ENCODE results near the gene FGD2. TPM values are rescaled to one million over a fixed set of nuclear protein-coding genes. Genes with fewer than 3 reads are reported as not detected.

Gene FGD2
- total and polyA plus RNA-seq, 2 of the 4 experiments (the other 2 are of a cell fraction): 0.07 TPM; not detected in 1

DNA sequence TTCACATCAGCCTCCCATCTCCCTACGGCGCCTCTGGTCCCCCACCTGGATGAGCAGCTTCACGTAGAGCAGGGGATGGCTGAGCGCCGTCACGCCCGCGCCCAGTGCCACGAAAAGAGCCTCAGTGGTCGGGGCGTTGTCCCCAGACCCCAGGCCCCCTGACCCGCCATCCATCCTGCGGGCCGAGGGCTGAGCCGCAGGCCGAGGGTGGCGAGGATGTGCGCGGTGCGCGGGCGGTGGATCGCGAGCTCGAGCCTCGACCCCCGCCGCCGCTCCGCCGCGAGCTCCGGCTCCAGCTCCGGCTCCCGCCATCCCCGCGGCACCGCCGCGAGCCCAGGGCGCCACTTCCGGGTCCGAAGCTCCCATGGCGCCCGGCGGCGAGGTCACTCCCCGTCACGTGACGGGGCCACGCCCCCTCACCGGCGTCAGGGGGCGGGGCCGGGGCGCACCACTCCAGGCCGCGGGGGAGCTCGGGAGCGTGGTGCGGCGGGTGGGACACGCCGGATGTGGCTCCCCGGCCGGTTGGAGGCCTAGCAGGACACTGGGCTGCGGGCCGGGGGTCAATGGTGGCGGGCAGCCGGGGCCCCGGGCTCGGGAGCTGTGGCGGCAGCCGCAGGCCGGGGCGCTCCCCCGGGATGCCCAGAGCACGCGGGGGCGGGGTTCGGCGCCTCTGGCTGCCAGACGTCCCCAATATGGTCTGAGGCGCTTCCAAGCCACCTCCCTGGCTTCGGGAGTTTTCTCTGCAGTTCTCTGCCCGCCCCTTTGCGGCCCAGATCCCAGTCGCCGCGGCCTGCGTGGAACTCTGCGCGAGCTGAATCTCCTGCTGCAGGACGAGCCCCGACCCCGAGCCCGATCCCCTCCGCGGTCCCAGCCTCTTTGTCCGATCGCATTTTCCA is 19.4 kb upstream of the FGD2 start, which contains the start of gene MTCH1:
Gene MTCH1, minus strand, starts transcription at position 389 of the 896 bp plus-strand sequence. Its CDS starts 23 bp downstream, at position 366.
- Histone ChIP-seq H2BK120ac (ENCODE audit: low read depth, low read length) (peak within 1 kb of the TSS; percentile 78), H3K14ac (replicated peaks; ENCODE audit: low read depth, low read length) (peak within 1 kb of the TSS; percentile 99), H3K4me1 (ENCODE audit: control insufficient read depth, insufficient read depth, low read length) (peaks cover 15% of the 10 kb centered on the region), H3K18ac (ENCODE audit: low read depth, low read length) (peak within 1 kb of the TSS; percentile 73), H4K5ac (ENCODE audit: low read depth, low read length) (peak within 1 kb of the TSS; percentile 81), H2BK20ac (ENCODE audit: low read depth, low read length) (no peak within 1 kb of the TSS; the same call in 1 of the 2 replicates), H4K8ac (ENCODE audit: low read depth in 2 of 2, low read length in 2 of 2) (peak within 1 kb of the TSS; percentile 96), H3K79me1 (ENCODE audit: low read depth in 1 of 2, low read length in 2 of 2) (peaks cover 9 to 49% of the 10 kb centered on the region in 2 experiments; a peak in 3 of 4 replicates), H3K9me1 (ENCODE audit: insufficient read depth, low read length) (peaks cover 23% of the 10 kb centered on the region), H3K9me3 (ENCODE audit: control insufficient read depth, insufficient read depth, low read length) (no peaks in the 10 kb centered on the region), H2BK15ac (ENCODE audit: low read depth, low read length) (peak within 1 kb of the TSS; percentile 68; the same call in 2 of the 3 replicates), H3K27me3 (ENCODE audit: control insufficient read depth, insufficient read depth, low read length) (peaks cover 4% of the 10 kb centered on the region; the same call in 1 of the 2 replicates), H3K4me3 (ENCODE audit: insufficient read depth, low read depth, low read length) (peak within 1 kb of the TSS; percentile 97), H4K91ac (ENCODE audit: insufficient read depth, low read depth, low read length) (peak within 1 kb of the TSS; percentile 96), H3K36me3 (ENCODE audit: control insufficient read depth, insufficient read depth, low read length) (peaks cover 7% of the 10 kb centered on the region; the same call in 1 of the 2 replicates), H2AFZ (replicated peaks; ENCODE audit: low read length, poor library complexity) (peak within 1 kb of the TSS; percentile 94), H2BK5ac (ENCODE audit: low read depth, low read length, poor library complexity, severe bottlenecking) (peak within 1 kb of the TSS; percentile 96), H3K9ac (ENCODE audit: low read depth, low read length) (peak within 1 kb of the TSS; percentile 100), H4K20me1 (ENCODE audit: insufficient read depth, low read length) (peaks cover 43% of the 10 kb centered on the region), H3K27ac (ENCODE audit: insufficient read depth, low read length) (peak within 1 kb of the TSS; percentile 98), H3K56ac (ENCODE audit: extremely low read depth, insufficient read depth, low read length) (peak within 1 kb of the TSS; percentile 91), H3K4ac (ENCODE audit: low read depth, low read length) (peak within 1 kb of the TSS; percentile 99), H3K23ac (ENCODE audit: low read depth, low read length) (peak within 1 kb of the TSS; percentile 97), H2AK9ac (replicated peaks; ENCODE audit: low read depth, low read length, poor library complexity) (peak within 1 kb of the TSS; percentile 100), H3K4me2 (ENCODE audit: low read depth, low read length) (peak within 1 kb of the TSS; percentile 99), H2AK5ac (ENCODE audit: low read depth, low read length) (peak within 1 kb of the TSS; percentile 99)
- BruUV-seq (replicated peaks): no TSS peak
- DNase-seq (peak; percentile 86), ATAC-seq (ENCODE audit: low read depth) (peak; percentile 88)
- POLR2A ChIA-PET (ENCODE audit: unreplicated experiment): interaction anchor here (0.5 to 1.1 kb wide), 3 partner anchors 49 to 303 kb away, joined by 4 to 7 read pairs (median 4); no protein-coding TSS in a partner anchor
- CTCF ChIA-PET: interaction anchor here (1.0 kb wide), 1 partner anchor 32 kb away, joined by 3 read pairs; the partner anchor contains the start of gene PI16
- intact Hi-C loops (cut with micrococcal nuclease): no loop called here
- dilution Hi-C loops (cut with HindIII; ENCODE audit: low sequenced_read_pairs, unreplicated experiment): no loop called here
- in situ Hi-C loops (cut with MboI; ENCODE audit: low sequenced_read_pairs): loop anchor here (10.0 kb wide), 1 partner anchor 101 kb away; the partner anchor contains the start of gene C6orf89
- TF ChIP-seq, protein P1, sequence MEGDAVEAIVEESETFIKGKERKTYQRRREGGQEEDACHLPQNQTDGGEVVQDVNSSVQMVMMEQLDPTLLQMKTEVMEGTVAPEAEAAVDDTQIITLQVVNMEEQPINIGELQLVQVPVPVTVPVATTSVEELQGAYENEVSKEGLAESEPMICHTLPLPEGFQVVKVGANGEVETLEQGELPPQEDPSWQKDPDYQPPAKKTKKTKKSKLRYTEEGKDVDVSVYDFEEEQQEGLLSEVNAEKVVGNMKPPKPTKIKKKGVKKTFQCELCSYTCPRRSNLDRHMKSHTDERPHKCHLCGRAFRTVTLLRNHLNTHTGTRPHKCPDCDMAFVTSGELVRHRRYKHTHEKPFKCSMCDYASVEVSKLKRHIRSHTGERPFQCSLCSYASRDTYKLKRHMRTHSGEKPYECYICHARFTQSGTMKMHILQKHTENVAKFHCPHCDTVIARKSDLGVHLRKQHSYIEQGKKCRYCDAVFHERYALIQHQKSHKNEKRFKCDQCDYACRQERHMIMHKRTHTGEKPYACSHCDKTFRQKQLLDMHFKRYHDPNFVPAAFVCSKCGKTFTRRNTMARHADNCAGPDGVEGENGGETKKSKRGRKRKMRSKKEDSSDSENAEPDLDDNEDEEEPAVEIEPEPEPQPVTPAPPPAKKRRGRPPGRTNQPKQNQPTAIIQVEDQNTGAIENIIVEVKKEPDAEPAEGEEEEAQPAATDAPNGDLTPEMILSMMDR (conservative IDR thresholded peaks at IDR 0.05; ENCODE audit: low read depth, low read length): no peak
- TF ChIP-seq MAZ (IDR thresholded peaks at IDR 0.05; ENCODE audit: borderline replicate concordance, low read depth, low read length): peak; percentile 68
- TF ChIP-seq RFX5 (IDR thresholded peaks at IDR 0.05; ENCODE audit: low read depth, low read length): no peak
- peak; percentile 62; the same call in 1 of the 2 replicates for TF ChIP-seq MXI1 (IDR thresholded peaks at IDR 0.05; ENCODE audit: borderline replicate concordance, low read depth, low read length)
- TF ChIP-seq POLR2A (IDR thresholded peaks at IDR 0.05; ENCODE audit: low read depth, low read length): peak; percentile 97
- TF ChIP-seq FOS (IDR thresholded peaks at IDR 0.05; ENCODE audit: low read depth, low read length): peak; percentile 32; the same call in 1 of the 2 replicates
- peak; percentile 97 for TF ChIP-seq BHLHE40 (IDR thresholded peaks at IDR 0.05; ENCODE audit: low read depth, low read length)
- no peak for TF ChIP-seq NFE2L2 (IDR thresholded peaks at IDR 0.05; ENCODE audit: low read depth, low read length)
- TF ChIP-seq MAFK (IDR thresholded peaks at IDR 0.05; ENCODE audit: low read depth, low read length): no peak
- TF ChIP-seq RCOR1 (IDR thresholded peaks at IDR 0.05; ENCODE audit: insufficient replicate concordance, low read length): no peak
- TF ChIP-seq, protein P2, sequence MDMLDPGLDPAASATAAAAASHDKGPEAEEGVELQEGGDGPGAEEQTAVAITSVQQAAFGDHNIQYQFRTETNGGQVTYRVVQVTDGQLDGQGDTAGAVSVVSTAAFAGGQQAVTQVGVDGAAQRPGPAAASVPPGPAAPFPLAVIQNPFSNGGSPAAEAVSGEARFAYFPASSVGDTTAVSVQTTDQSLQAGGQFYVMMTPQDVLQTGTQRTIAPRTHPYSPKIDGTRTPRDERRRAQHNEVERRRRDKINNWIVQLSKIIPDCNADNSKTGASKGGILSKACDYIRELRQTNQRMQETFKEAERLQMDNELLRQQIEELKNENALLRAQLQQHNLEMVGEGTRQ (IDR thresholded peaks at IDR 0.05; ENCODE audit: low read depth, low read length): peak; percentile 99
- TF ChIP-seq CHD1 (IDR thresholded peaks at IDR 0.05; ENCODE audit: low read depth, low read length): peak; percentile 81; the same call in 1 of the 2 replicates
- WGBS, 2 experiments (ENCODE audit: extremely low coverage in 2 of 2, insufficient read length in 1 of 2): 0% methylated on average over 55 of the region's 101 CpGs; no CpG with 5 or more reads in 1 of the 2 experiments
